A673 (cell line): ENCODE results near the gene TBC1D22A.

Source experiments
- EZH2 ChIP-seq: fragments of 200-600 bp; sonication (generic); IDR thresholded peaks from 2 replicates; pipeline ENCODE4 v1.6.1; 2017; ENCODE audit warnings: borderline replicate concordance, low read depth, mild to moderate bottlenecking, mixed read lengths, antibody characterized with exemption, low read length; ENCODE audit not compliant: poor library complexity, severe bottlenecking
- TF ChIP-seq, protein P1 (sequence below): fragments of 300-800, 200-600 bp; sonication (generic); conservative IDR thresholded peaks from 2 replicates; pipeline ENCODE4 v1.5.1; 2017; ENCODE audit warnings: low read depth, mild to moderate bottlenecking, antibody characterized with exemption, low read length, moderate library complexity, mixed read lengths

DNA sequence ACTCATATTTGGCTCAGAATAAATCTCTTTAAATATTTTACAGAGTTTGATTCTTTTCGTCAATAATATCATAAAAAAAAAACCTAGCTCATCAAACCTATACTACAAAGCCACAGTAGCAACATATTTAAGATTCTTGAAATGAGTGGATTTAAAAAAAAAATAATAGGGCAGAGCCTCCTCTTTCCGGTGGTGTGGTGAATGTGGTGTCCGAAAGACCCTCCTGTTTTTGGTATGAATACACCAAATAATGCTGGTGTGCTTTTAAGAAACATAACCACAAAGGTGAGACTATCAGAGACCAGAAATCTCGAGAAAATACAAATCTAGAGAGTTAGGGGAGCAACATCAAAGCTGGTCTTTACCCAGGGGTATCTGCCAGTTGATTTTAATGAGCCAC is 342.6 kb downstream of the TBC1D22A start:
- TF ChIP-seq, protein P1, sequence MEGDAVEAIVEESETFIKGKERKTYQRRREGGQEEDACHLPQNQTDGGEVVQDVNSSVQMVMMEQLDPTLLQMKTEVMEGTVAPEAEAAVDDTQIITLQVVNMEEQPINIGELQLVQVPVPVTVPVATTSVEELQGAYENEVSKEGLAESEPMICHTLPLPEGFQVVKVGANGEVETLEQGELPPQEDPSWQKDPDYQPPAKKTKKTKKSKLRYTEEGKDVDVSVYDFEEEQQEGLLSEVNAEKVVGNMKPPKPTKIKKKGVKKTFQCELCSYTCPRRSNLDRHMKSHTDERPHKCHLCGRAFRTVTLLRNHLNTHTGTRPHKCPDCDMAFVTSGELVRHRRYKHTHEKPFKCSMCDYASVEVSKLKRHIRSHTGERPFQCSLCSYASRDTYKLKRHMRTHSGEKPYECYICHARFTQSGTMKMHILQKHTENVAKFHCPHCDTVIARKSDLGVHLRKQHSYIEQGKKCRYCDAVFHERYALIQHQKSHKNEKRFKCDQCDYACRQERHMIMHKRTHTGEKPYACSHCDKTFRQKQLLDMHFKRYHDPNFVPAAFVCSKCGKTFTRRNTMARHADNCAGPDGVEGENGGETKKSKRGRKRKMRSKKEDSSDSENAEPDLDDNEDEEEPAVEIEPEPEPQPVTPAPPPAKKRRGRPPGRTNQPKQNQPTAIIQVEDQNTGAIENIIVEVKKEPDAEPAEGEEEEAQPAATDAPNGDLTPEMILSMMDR: no peak
- TF ChIP-seq EZH2: no peak
